GM11168 (cell line): ENCODE results near the gene WDR87.

Source experiments
- in situ Hi-C: fragments of 300-500 bp; cut with MboI; formaldehyde crosslinking; loops from one replicate; pipeline ENCODE4 v1.12.0; 2022; ENCODE audit warnings: low sequenced_read_pairs; ENCODE audit not compliant: unreplicated experiment

The WDR87 gene

DNA sequence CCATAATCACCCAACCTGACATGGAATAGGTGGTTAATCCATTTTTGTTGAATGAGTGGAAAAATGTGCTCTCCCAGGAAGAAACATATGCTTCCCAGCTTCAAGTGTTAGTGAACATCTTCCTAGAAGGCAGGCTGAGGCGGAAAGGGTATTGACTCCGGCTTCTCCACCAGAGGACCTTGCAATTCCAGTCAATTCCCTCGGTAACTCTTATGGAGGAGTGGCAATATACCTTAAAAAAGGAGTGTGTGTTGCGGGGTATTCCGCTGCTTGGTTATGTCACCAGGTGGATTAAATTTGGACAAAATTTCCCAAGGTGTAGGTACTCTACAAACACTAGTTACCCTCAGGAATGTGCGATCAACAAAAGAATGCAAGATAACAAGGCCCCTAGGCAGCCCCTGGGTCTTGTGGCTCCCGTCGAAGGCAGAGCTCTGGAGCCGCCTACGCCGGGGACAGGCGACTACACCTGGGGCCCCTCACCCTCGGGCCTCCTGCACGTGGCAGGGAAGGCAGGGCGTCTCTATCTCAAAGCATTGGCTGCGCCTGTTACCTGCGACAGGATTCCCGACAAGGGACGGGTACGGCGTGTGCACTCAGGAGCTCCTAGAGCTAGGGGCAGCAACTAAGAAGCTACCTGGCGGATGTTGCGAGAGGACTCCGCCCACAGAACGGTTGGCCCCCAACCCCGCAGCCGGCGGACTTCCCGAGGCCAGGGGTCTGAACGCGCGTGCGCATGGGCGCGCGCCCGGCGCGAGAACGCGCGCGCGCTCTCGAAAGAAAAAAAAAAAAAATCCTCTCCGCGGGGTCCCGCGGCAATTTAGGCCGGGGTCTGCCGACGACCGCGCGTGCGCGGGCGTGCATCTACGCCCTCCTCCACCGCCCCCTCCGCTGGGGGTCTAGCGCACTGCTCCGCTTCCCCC lies at the start of gene WDR87:
TSS of gene WDR87 (minus strand) at position 649 of the 923 bp plus-strand sequence. CDS start 8,355 bp downstream, outside the sequence.
- in situ Hi-C loops, result loop anchor here (10.0 kb wide), 1 partner anchor 429 kb away; the partner anchor contains the start of gene CATSPERG

- in situ Hi-C loops, result no loop called here
Measured at GRCh38 chr19:37955986-37956385, 49.6 kb upstream of the WDR87 start.

GRCh38 chr19:37954421-37954874 lies 48.1 kb upstream of the WDR87 start:
- in situ Hi-C loops, result no loop called here

GRCh38 chr19:37953918-37954303 lies 47.5 kb upstream of the WDR87 start:
- in situ Hi-C loops, result no loop called here

DNA sequence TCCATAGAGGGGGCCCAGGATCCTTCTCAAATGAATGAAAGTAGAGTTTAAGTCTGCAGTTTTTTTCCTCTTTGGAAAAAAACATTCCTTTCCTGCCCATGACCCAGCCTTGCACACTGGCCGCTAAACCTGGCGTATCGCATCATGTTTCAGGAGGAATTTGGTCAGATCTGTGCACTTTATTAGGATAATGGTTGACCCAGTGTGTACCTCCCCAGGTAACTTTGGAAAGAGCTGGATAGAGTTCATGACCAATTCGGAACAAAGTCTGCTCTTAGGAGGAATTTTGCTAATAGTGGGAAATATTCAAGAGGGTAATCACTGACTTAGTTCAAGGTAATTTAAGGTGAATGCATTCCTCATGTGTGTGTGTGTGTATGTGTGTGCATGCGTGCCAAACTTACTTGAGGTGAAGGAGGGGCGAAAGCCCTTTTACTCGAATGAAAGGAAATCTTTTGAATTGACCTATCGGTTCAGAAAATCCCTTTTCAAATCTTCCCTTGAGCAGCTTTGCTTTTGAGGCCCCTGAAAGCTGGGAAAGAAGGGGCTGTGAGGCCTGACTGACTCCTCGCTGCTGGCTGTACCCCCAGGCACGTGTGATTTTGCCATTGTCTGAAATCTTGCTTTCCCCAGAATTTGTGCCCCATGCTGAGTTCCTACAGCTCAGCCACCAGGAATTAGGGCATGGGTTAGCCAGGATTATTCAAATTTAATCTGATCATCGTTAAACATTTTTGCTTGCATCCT lies 47.0 kb upstream of the WDR87 start:
- in situ Hi-C loops, result no loop called here

GRCh38 chr19:37951816-37952210 lies 45.4 kb upstream of the WDR87 start:
- in situ Hi-C loops, result no loop called here

- in situ Hi-C loops, result no loop called here
Measured at GRCh38 chr19:37950471-37951175, 44.2 kb upstream of the WDR87 start.

- in situ Hi-C loops, result no loop called here
Measured at GRCh38 chr19:37948362-37948761, 42.0 kb upstream of the WDR87 start.

DNA sequence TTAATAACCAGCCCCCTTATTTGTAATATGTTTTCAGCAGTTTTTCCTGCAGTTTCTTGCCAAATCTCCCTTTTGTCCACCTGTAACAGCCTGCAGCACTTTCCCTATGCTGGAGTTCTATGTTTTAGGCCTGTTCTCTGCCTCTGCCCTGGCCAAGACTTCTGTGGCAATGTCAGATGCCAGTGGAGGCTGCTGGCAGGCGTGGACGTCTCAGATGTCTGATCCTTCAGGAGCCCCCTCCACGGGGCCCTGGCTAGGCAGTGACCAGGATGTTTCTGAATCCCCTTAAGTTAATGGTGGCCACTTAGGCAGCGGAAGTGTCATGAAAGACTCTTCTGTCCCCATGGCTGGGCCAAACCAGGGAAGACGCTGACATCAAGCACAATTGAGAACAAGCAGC lies 41.4 kb upstream of the WDR87 start:
- in situ Hi-C loops, result no loop called here

DNA sequence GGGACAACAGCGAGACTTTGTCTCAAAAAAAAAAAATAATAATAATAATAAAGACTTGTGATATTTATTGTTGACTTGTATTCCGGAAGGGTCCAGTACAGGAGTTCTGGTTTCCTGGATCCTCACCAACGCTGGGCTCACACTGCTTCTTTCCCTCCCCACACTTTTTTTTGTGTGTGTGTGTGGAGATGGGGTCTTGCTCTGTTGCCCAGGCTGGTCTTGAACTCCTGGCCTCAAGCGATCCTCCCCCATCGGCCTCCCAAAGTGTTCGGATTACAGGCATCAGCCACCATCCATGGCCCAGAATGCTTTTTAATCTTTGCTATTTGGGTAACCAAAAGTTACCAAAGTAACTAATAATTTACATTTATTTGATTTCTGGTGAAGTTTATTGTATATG lies 39.7 kb upstream of the WDR87 start:
- in situ Hi-C loops, result no loop called here

DNA sequence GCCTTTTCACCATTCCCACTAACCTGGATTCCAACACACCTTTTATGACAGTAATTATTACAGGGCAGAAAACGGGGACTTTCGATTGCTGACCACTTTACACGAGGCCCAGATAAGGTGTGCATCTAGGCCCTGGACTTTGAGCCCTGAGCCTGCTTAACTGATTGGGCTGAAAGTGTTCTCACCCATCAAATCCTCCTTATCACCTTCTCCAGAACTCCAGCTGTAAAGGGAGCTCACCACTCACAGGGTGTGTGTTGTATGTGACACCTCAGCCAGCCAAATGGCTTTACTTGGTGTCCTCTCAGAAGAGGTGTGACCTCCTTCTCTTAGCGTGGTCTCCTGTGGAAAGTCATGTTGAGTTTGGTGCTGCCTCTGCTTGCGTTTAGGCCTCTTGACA lies 37.1 kb upstream of the WDR87 start:
- in situ Hi-C loops, result no loop called here

- in situ Hi-C loops, result no loop called here
Measured at GRCh38 chr19:37942516-37942902, 36.1 kb upstream of the WDR87 start.

DNA sequence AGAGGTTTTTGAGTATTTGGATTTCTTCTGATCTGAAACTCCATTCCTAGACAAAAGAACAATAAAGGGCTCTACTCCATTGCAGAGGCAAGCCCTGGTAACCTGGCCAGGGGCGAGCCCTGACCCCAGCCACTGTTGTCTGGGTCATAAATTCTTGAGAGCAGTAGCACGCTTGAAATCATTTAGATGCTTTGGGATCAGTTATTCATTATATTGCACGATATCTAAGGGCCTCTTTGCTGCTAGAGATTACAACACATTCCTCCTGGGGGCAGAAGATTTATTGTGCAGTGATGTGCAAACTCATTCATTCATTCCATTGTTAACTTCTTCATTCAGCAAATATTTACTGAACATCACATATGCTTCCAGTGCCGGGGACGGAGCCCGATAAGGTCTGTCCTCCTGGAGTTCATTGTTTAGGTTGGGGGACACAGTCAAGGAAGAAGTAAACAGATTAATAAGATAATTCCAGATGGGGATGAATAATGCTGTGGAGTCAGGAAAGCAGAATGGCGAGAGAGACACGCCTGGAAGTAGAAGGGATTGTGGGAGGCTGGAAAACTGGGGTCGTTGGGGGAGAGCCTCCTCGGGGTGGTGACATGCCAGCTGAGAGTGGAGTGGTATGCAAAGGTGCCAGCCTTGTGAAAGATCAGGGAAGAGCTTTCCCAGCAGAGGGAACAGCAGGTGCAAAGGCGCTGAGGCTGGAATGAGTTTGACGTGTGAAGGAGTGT lies 35.6 kb upstream of the WDR87 start:
- in situ Hi-C loops, result no loop called here

DNA sequence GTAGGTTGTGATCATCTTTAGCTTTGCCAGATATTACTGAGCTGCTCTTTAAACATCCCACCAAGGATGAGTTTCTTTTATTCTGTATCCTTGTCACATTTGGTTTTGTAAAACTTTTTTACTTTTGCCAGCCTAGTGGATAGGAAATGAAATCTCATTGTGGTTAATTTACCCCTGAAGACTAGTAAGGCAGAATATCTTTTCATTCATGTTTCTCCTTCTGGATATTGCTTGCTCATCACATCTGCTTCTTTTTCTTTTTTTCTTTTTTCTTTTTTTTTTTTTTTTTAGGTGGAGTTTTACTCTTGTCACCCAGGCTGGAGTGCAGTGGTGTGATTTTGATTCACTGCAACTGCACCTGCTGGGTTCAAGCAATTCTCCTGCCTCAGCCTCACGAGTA lies 32.0 kb upstream of the WDR87 start:
- in situ Hi-C loops, result no loop called here

DNA sequence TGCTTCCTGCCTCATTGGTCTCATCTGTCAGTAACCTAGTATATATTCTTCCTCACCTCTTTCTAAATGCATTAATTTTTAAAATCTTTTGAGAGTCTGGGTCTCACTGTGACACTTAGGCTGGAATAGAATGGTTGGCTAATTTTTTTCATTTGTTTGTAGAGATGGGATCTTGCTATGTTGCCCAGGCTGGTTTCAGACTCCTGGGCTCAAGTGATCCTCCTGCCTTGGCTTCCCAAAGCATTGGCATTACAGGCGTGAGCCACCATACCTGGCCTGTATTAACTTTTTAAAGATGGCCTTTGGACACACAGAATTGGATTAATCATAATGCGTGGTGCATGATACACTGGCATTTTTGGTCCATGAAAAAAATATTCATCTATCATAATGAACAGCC lies 30.5 kb upstream of the WDR87 start:
- in situ Hi-C loops, result no loop called here

DNA sequence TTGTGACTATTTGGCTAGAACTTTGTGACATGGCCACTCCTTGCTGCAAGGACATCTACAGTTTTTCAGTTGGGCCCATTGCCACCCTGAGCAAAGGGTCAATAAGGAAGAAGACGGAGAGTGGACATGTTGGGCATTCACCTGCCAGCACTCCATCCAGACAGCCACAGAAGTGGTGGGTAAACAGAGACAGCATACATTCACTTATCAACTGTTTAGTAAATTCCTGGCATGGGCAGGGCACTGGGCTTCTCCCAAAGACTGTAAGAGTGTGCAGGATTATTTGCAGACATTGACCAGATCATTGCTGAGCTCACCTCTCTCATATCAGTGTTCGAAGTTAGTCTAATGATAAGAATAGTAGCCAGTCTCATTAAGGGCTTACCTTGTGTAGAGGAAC lies 29.8 kb upstream of the WDR87 start:
- in situ Hi-C loops, result no loop called here

DNA sequence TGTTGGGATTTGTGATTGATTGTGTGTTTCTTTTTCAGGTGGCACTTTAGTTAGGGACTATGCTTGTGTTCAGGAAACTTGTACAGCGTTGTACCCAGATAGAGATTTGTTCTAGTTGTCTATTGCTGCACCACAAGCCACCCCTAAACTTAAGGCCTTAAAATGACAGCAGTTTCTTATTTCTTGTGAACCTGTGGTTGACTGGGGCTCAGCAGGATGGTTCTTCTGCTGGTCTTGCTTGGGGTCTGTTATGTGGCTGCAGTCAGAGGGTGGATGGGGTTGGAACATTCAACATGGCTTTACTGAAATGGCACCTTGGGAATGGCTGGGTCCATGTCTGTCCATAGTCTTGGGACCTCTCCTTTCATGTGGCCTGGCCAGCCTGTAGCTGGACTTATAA lies 28.9 kb upstream of the WDR87 start:
- in situ Hi-C loops, result no loop called here

DNA sequence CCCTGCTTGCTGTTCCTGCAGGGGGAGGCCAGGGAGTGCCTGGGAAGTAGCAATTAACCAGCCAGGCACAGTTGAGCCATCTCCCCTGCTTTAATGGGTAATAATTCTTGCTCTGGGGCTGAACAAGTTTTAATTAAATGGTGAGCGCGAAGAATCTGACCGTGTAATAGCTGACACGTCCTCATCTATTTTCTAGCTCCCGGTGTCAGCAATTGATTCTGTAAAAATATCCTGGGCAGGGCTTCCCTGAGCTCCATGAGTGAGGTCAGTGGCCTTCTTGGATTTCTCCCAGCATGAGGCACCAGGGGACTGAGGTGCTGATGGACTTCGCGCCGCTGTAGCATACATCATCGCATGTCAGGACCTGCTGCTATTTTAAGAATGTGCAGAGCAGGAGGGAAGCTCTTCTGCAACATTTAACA lies 27.6 kb upstream of the WDR87 start:
- in situ Hi-C loops, result no loop called here

DNA sequence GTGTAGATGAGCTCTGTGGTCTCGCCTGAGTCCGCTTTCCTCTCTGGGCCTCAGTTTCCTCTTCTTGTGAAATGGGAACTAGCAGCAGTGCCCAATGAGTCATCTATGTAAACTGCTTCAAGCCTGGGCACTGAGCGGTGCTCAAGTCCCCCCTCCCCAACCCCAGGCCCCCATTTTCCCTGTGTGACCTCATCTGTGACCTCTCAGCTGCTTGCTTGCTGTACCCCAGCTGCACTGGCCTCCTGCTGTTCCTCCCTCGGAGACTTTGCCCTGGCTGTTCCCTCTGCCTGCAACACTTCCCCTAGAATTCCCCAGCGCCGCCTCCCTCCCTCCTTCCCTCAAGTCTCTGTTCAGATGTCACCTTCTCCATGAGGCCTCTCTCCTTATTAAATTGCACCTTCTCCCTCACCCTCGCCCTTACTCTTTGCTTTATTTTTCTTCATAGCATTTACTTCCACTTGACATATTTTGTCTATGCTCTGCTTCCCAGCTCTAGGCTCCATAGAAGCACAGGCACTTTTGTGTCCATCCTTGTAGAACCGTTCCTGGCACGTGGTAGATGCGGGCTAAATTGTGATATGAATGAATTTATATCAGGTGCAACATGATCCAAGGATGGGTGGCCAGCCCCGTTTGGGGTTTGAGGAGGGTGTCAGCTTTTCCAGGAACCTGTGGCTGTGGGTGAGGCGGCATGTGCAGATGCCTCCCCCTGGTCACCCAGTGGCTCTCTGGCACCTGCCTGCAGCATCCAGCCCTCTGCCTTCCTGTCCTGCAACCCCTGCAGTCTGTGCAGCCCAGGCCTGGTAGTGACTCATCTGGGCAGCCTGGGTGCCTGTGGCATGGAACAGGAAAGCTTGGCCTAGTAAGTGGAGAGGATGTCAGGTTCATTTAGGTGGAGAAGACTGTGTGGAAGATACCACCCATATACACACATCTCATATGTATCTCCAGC lies 26.9 kb upstream of the WDR87 start:
- in situ Hi-C loops, result no loop called here
